HG02840 (cell line): ENCODE results near the gene PHLPP1.

Experiments
- ATAC-seq: cut with Tn5 transposase; IDR thresholded peaks from one replicate; pipeline ENCODE4 v1.9.1; 2021; ENCODE audit warnings: mild to moderate bottlenecking, moderate library complexity, moderate number of reproducible peaks; ENCODE audit not compliant: unreplicated experiment, low FRiP score

Gene PHLPP1

GRCh38 chr18:62717169-62717924, 2.0 kb downstream of the PHLPP1 start:
- no peak for ATAC-seq

DNA sequence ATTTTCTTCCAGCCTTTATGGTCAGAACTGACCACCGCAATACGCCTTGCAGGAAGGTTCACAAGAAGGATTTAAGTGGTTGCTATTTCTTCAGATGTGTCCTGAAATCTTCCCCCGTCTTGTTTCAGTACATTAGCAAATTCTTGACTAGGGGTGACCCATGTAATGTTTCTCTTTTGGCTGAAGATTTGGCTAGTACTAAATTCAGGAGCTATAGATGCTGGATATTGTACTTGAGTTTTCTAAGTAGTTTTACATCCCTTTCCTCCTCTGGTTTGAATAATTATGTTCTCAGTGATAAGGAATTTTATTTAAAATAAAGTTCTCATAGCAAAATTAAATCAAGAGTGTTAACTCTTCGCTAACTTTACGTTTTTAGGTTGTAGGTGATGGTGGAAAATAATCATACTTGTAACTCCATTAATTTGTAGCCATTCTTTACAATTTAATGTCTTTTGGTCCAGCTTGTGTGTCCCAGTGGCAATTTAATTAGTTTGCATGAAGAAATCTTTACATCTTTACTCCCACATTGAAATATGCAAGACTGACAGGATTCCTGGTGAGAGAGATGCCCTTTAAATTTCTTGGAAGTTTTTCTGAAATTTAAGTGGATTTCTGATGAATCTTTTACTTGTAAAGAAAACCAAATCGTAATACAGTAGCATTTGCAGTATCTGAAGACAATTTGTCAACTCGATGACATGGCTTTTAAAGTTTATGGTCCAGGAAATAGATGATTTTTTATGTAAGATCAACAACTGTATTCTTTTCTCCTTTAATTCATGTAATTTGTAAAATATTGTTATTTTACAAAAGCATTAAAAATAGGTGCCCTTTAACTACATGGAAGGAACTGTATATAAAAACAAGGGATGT, 2.8 kb downstream of the PHLPP1 start:
- ATAC-seq = no peak

DNA sequence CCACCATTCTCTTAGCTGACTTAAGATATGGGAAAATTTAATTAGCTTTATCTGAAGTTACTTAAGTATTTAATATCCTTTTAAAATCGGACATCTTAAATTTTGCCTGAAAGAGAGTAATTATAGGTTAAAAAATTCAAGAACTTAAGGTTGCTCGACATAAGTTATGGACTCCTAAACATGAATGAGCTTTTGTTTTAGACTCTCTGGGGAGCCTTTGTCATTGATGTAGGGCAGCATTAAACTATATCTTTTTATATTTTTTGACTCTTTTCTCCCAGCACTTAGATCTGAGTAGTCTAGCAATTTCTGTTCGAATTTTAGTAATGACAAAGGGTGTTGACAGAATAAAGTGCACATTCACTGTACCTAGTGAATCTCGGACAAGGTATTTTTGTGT, 4.7 kb downstream of the PHLPP1 start:
- no peak for ATAC-seq

GRCh38 chr18:62720766-62721613, 5.6 kb downstream of the PHLPP1 start:
- no peak for ATAC-seq

- ATAC-seq = no peak
Observed at GRCh38 chr18:62721839-62722795, 6.8 kb downstream of the PHLPP1 start.

DNA sequence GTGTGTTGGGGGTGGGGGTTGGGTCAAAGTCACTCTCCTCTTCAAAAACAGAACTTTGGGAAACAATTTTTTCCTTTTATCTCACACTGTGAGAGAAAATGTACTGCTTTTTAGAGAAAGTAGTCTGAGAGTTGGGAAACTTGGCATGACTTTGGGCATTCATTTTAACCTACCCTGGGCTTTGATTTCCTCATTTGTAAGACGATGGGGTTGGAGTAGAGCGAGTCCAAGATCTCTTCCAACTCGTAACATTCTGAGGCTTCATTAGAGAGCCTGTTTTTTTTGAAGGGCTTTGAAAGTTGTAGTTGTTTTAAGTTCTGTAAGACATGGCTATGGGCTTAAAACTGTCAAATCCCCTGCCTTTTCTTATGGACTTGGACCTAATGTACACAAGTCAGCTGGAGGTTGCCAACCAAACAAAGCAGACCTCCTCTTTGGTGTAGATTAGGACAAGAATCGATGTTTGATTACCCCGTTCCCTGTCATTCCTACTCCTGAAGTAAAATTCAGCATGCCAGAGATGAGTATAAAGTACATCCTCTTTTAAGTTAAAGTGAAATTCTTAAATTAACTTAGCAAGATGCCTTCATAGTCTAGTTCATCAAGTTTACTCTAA, 8.4 kb downstream of the PHLPP1 start:
- no peak for ATAC-seq

DNA sequence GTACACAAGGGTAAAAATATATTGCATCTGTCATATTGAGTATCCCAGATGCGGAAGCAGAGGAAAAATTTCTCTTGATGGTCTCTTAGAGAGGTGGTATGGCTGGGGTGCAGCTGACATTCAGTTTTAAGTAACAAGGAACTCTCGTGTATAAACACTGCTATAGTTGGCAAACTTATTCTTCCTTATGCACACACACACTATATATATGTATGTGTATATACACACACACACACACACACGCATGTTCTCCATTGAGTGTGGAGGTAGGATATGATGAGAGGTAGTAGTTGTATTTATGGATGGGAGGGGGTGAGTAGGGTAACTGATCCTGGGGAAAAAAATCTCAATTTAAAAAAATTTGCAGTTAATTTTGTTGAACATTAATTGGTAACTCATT, 10.6 kb downstream of the PHLPP1 start:
- ATAC-seq = no peak

DNA sequence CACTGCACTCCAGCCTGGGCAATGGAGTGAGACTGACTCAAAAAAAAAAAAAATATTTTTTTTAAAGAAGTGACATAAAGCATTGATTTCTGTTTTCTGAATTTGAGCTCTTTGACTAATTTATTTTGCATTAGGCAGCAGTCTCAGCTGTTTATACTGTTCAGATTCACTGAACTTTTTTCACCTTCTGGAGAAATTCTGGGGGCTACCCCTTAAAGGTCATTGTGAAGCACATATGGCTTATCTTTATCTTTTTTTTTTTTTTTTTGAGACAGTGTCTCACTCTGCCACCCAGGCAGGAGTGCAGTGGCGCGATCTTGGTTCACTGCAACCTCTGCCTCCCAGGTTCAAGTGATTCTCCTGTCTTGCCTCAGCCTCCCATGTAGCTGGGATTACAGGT, 12.9 kb downstream of the PHLPP1 start:
- ATAC-seq = no peak

- ATAC-seq = no peak
Observed at GRCh38 chr18:62729487-62730386, 14.4 kb downstream of the PHLPP1 start.

DNA sequence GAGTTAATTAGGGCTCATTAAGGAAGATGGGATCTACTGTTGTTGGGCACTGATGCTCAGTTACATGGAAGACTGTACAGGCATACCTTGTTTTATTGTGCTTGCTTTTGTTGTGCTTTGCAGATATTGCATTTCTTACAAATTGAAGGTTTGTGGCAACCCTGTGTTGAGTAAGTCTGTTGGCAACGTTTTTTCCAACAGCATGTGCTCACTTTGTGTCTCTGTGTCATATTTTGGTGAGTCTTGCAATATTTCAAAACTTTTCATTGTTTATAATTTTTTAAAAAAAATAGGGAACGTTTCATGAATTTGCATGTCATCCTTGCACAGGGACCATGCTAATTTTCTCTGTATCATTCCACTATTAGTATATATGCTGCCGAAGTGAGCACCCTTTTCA, 15.6 kb downstream of the PHLPP1 start:
- ATAC-seq = no peak

DNA sequence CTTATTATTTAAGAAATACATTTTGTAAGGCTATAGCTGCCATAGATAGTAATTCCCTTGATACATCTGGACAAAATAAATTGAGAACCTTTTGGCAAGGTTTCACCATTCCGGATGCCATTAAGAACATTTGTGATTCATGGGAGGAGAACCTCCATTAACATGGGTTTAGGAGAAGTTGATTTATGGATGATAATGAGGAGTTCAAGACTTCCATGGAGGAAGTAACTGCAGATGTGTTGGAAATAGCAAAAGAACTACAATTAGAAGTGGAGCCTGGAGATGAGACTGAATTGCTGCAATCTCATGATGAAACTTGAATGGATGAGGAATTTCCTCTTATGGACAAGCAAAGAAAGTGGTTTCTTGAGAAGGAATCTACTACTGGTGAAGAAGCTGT, 17.3 kb downstream of the PHLPP1 start:
- no peak for ATAC-seq

GRCh38 chr18:62734290-62734689, 18.9 kb downstream of the PHLPP1 start:
- no peak for ATAC-seq

DNA sequence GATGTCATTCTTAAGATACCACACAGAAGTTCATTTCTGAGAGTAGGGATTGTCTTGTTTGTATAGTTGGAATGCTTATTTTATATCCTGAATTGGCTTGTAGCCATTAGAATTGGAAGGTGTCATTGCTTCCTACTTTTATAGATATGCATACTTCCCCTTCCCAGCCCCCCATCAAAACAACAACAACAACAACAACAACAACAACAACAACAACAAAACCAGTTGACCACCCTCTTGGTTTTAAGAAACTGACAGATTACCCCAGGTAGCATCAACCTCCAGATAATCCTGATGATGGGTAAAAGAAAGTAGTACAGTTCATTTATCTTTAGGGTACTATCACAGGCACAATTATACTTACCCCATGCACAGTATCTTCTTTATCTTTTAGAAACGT, 20.0 kb downstream of the PHLPP1 start:
- ATAC-seq = no peak

DNA sequence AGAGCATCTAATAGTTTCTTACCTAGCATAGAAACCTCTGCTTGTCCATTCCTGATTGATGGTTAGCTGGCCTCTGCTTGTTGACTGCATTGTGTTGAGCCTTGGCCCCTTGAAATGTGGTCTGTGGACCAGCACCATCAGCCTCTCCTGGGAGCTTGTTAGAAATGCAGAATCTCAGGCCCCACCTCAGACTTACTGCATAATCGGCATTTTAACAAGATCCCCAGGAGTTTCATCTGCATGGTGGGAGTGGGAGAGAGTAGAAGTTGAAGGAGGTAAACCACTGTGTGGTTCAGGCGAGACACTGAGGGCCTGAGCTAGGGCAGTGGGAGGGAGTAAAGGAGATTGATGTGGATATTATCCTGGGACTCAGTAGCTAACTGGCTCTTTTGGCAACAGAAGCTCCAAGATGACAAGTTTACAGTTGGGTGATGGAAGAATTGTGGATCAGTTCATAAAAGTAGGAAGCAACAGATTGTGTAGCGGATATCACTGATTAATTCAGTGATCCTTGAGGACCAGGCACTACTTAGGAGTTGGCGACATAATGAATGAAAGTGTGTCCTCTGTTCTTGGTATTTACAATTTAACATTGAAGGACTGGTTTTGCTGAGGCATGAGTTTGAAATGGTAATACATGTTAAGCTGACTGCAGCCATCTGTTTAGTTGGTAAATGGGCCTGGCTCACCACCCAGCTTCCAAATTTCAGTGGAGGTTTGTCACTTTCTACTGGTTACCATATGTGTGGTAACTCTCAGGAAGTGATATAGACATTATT, 20.9 kb downstream of the PHLPP1 start:
- no peak for ATAC-seq

- no peak for ATAC-seq
Observed at GRCh38 chr18:62737241-62737873, 22.0 kb downstream of the PHLPP1 start.

DNA sequence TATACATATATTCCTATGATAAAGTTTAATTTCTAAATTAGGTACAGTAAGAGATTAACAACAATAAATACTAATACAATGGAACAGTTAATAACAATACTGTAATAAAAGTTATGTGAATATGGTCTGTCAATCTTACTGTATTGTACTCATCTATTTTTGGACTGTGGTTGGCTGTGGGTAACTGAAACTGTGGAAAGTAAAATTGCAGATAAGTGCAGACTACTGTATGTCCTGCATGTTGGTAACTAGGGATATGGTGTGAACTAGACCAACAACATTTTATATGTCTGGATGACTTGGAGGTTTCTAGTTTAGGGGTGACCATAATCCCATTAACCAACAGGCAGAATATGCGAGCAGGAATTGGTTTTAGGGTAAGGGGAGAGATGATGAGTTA, 23.3 kb downstream of the PHLPP1 start:
- no peak for ATAC-seq

DNA sequence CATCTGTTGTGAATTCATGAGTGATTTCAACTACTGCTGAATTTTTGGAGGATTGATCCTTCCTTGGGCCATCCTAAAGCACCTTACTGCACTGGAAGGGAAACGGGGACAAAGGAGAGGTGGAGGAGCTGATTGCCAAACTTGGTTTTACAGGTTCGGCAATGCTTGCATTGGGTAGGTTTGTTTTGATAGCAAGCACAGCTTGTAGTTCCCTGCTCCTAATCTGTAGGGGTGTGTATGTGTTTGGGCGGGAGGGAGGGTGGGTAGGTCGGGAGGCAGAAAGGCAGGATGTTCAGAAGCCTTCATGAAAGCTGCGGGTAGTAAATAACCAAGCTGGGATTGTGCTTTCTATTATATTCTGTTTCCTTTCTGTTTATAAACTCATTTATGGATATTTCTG, 24.6 kb downstream of the PHLPP1 start:
- ATAC-seq = no peak
